H9 (cell line): ENCODE data around the gene TAF11L3. TPM values are rescaled to one million over a fixed set of nuclear protein-coding genes. Genes with fewer than 3 reads are reported as not detected.
"Not testable (repeated sequence)": the region's sequence is repeated elsewhere in the genome, so short reads cannot be mapped to it uniquely, and the experiment has no call there.

Source experiments
- DNase-seq: peaks from one replicate; pipeline ENCODE4 v3.0.0-alpha.2; 2017
- H2AFZ ChIP-seq: one replicate; pipeline ENCODE4 v1.6.1; 2013; ENCODE audit warnings: mild to moderate bottlenecking, low read length, control low read depth, moderate library complexity
- H2AK5ac ChIP-seq: 2 replicates; pipeline ENCODE4 v1.6.1; 2013; ENCODE audit warnings: low read length, control low read depth, mixed read lengths; ENCODE audit not compliant: insufficient read length
- H2BK120ac ChIP-seq: one replicate; pipeline ENCODE4 v1.6.1; 2013; ENCODE audit warnings: low read depth, mild to moderate bottlenecking, low read length, control low read depth, inconsistent platforms; ENCODE audit not compliant: poor library complexity, severe bottlenecking
- H2BK12ac ChIP-seq: 2 replicates; pipeline ENCODE4 v1.6.1; 2013; ENCODE audit warnings: low read length, control low read depth, mixed read lengths, low read depth; ENCODE audit not compliant: insufficient read length
- H2BK15ac ChIP-seq: 2 replicates; pipeline ENCODE4 v1.6.1; 2013; ENCODE audit warnings: low read depth, low read length, control low read depth
- H2BK20ac ChIP-seq: one replicate; pipeline ENCODE4 v1.6.1; 2013; ENCODE audit warnings: low read depth, mild to moderate bottlenecking, low read length, control low read depth, inconsistent platforms; ENCODE audit not compliant: poor library complexity, severe bottlenecking
- H2BK5ac ChIP-seq: 2 replicates; pipeline ENCODE4 v1.6.1; 2013; ENCODE audit warnings: low read length, control low read depth, mixed read lengths; ENCODE audit not compliant: insufficient read length
- H3K14ac ChIP-seq: 2 replicates; pipeline ENCODE4 v1.6.1; 2013; ENCODE audit warnings: low read length, control low read depth; ENCODE audit not compliant: insufficient read depth
- H3K18ac ChIP-seq: 2 replicates; pipeline ENCODE4 v1.6.1; 2013; ENCODE audit warnings: low read depth, mild to moderate bottlenecking, mixed read lengths, low read length, control low read depth; ENCODE audit not compliant: insufficient read length
- H3K23ac ChIP-seq: 2 replicates; pipeline ENCODE4 v1.6.1; 2013; ENCODE audit warnings: low read length, control low read depth, mixed read lengths, low read depth; ENCODE audit not compliant: insufficient read length
- H3K23me2 ChIP-seq: 2 replicates; pipeline ENCODE4 v1.6.1; 2013; ENCODE audit warnings: low read depth, mild to moderate bottlenecking, mixed read lengths, low read length, control low read depth; ENCODE audit not compliant: insufficient read length, poor library complexity, severe bottlenecking
- H3K27ac ChIP-seq: 2 replicates; pipeline ENCODE4 v1.5.1; 2013; ENCODE audit warnings: low read length, control low read depth, mixed read lengths, low read depth; ENCODE audit not compliant: insufficient read length
- H3K27me3 ChIP-seq: 2 replicates; pipeline ENCODE4 v1.6.1; 2013; ENCODE audit warnings: low read length, control low read depth, inconsistent platforms; ENCODE audit not compliant: insufficient read depth
- H3K4ac ChIP-seq: 2 replicates; pipeline ENCODE4 v1.6.1; 2013; ENCODE audit warnings: low read depth, mild to moderate bottlenecking, control low read depth, inconsistent platforms, low read length, moderate library complexity
- H3K4me1 ChIP-seq: 2 replicates; pipeline ENCODE4 v1.6.1; 2013; ENCODE audit warnings: low read length, control low read depth, inconsistent platforms; ENCODE audit not compliant: insufficient read depth
- H3K4me2 ChIP-seq: 2 replicates; pipeline ENCODE4 v1.6.1; 2013; ENCODE audit warnings: low read length, control low read depth, mixed read lengths; ENCODE audit not compliant: insufficient read length, insufficient read depth
- H3K56ac ChIP-seq: 2 replicates; pipeline ENCODE4 v1.6.1; 2013; ENCODE audit warnings: low read depth, mild to moderate bottlenecking, mixed read lengths, low read length, control low read depth; ENCODE audit not compliant: insufficient read length
- H3K79me1 ChIP-seq: 2 replicates; pipeline ENCODE4 v1.6.1; 2013; ENCODE audit warnings: low read depth, mild to moderate bottlenecking, moderate library complexity, low read length, control low read depth, inconsistent platforms; ENCODE audit not compliant: insufficient read depth, poor library complexity, severe bottlenecking
- H3K79me2 ChIP-seq: 2 replicates; pipeline ENCODE4 v1.6.1; 2013; ENCODE audit warnings: low read length, control low read depth, inconsistent platforms; ENCODE audit not compliant: insufficient read depth
- H3K9ac ChIP-seq: 2 replicates; pipeline ENCODE4 v1.6.1; 2013; ENCODE audit warnings: low read length, control low read depth, mixed read lengths; ENCODE audit not compliant: insufficient read length; ENCODE audit errors: extremely low read depth
- H3K9me3 ChIP-seq: one replicate; pipeline ENCODE4 v1.6.1; 2013; ENCODE audit warnings: low read depth, low read length, inconsistent platforms; ENCODE audit not compliant: control insufficient read depth
- H3T11ph ChIP-seq: one replicate; pipeline ENCODE4 v1.6.1; 2013; ENCODE audit warnings: mild to moderate bottlenecking, low read length, control low read depth, inconsistent platforms
- H4K20me1 ChIP-seq: one replicate; pipeline ENCODE4 v1.6.1; 2013; ENCODE audit not compliant: control insufficient read depth, insufficient read length, insufficient read depth
- H4K5ac ChIP-seq: 2 replicates; pipeline ENCODE4 v1.6.1; 2013; ENCODE audit warnings: low read depth, mild to moderate bottlenecking, mixed read lengths, low read length, control low read depth; ENCODE audit not compliant: insufficient read length
- H4K8ac ChIP-seq: replicated peaks from 2 replicates; pipeline ENCODE4 v1.6.1; 2013; ENCODE audit warnings: low read length, control low read depth, mixed read lengths, low read depth; ENCODE audit not compliant: insufficient read length
- H4K91ac ChIP-seq: 2 replicates; pipeline ENCODE4 v1.6.1; 2013; ENCODE audit warnings: low read depth, mild to moderate bottlenecking, moderate library complexity, mixed read lengths, low read length, control low read depth; ENCODE audit not compliant: insufficient read length
- H3K27ac Mint-ChIP-seq, 3 experiments: 2 replicates in 2 of 3; 3 replicates in 1 of 3; pipeline ENCODE4 v1.8.0; 2020 to 2021; ENCODE audit warnings: mixed read lengths in 3 of 3, mild to moderate bottlenecking in 1 of 3, moderate library complexity in 1 of 3
- H3K27me3 Mint-ChIP-seq: 2 replicates; pipeline ENCODE4 v1.8.0; 2021; ENCODE audit warnings: low read depth, mild to moderate bottlenecking, moderate library complexity, mixed read lengths
- H3K36me3 Mint-ChIP-seq, 3 experiments: 2 replicates in 2 of 3; 3 replicates in 1 of 3; pipeline ENCODE4 v1.8.0; 2020 to 2021; ENCODE audit warnings: low read depth in 3 of 3, mixed read lengths in 3 of 3; ENCODE audit not compliant: insufficient read depth in 1 of 3
- H3K4me1 Mint-ChIP-seq, 2 experiments: 2 replicates each; pipeline ENCODE4 v1.8.0; 2020; ENCODE audit warnings: mixed read lengths in 2 of 2
- H3K4me3 Mint-ChIP-seq, 2 experiments: 2 replicates in 1 of 2; 3 replicates in 1 of 2; pipeline ENCODE4 v1.8.0; 2020 to 2021; ENCODE audit warnings: mild to moderate bottlenecking in 2 of 2, mixed read lengths in 2 of 2, moderate library complexity in 1 of 2
- H3K9me3 Mint-ChIP-seq, 2 experiments: 2 replicates in 1 of 2; 3 replicates in 1 of 2; pipeline ENCODE4 v1.8.0; 2020; ENCODE audit warnings: mild to moderate bottlenecking in 2 of 2, mixed read lengths in 2 of 2, moderate library complexity in 1 of 2
- WGBS: extraction: QIAGEN DNeasy Blood & Tissue Kit; methylation state at CpG from one replicate; pipeline ENCODE4 v1.1.7; 2013; ENCODE audit warnings: missing lambda C conversion rate, low lambda C conversion rate, mixed read lengths; ENCODE audit not compliant: insufficient read length; ENCODE audit errors: extremely low coverage; 5-methylcytosine and 5-hydroxymethylcytosine counted together
- long read RNA-seq: library from polyadenylated mRNA; unstranded; transcript quantifications from one replicate; pipeline ENCODE4 v2.0.0, GENCODE V29; 2020
- total RNA-seq: library from RNA; stranded (reverse); gene quantifications from 2 replicates; pipeline ENCODE4 v1.2.1, GENCODE V29; 2021

Gene TAF11L3
- total RNA-seq = not detected in 2 replicates
- long read RNA-seq = 0 reads

DNA sequence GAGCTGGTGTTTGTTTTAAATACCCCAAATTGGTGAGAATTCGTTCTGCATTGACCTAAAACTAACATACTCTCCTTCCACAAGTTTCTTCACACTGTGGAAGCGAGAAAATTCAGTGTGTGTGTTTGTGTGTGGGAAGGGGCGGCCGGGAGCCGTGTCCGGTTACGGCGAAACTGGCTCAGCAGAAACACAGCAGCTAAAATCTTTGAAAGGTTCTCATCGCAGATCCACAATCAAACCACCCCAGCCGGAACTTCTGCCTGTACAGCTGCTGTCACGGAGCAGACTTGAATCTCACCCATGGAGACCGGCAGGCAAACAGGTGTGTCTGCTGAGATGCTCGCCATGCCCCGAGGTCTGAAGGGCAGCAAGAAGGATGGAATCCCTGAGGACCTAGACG, at the start of gene TAF11L3:
TSS of gene TAF11L3 (plus strand) at position 301 of the 400 bp plus-strand sequence.
- H2AFZ ChIP-seq, H3K36me3 Mint-ChIP-seq, H3K9me3 Mint-ChIP-seq, H2BK15ac ChIP-seq, H3K27me3 Mint-ChIP-seq, H2AK5ac ChIP-seq, H3K23me2 ChIP-seq, H3K4me3 Mint-ChIP-seq, H4K91ac ChIP-seq, H3K27me3 ChIP-seq, H3K4me1 ChIP-seq, H4K5ac ChIP-seq, H4K8ac ChIP-seq, H3K4ac ChIP-seq, H3K14ac ChIP-seq, H2BK12ac ChIP-seq, DNase-seq, H3K27ac Mint-ChIP-seq, H3K4me2 ChIP-seq, H3K79me2 ChIP-seq, H2BK5ac ChIP-seq, H3K56ac ChIP-seq, H2BK20ac ChIP-seq, H3K9ac ChIP-seq, H3K27ac ChIP-seq, H2BK120ac ChIP-seq, H3T11ph ChIP-seq, H3K9me3 ChIP-seq, H3K18ac ChIP-seq, H4K20me1 ChIP-seq, H3K79me1 ChIP-seq, H3K23ac ChIP-seq, H3K4me1 Mint-ChIP-seq: not testable (repeated sequence)
- no CpG with 5 or more reads among the region's 15 CpGs for WGBS
